Fibroblast of villous mesenchyme (primary cell): ENCODE measurements around the gene ATP6V1C2. TPM values are rescaled to one million over a fixed set of nuclear protein-coding genes. Genes with fewer than 3 reads are reported as not detected.

Experiments
- DNase-seq: peaks from one replicate; pipeline ENCODE4 v3.0.0-alpha.2; 2010; ENCODE audit warnings: low read depth
- H3K4me3 ChIP-seq: 2 replicates; pipeline ENCODE4 v1.5.1; 2011; ENCODE audit warnings: low read depth, mild to moderate bottlenecking, low read length
- total RNA-seq: library from RNA; depleted of rRNA; stranded (reverse); fragments of >200 nt; gene quantifications from 2 replicates; pipeline ENCODE4 v1.2.3, GENCODE V29; 2012
- TF ChIP-seq, protein P1 (sequence below): IDR thresholded peaks from 2 replicates; pipeline ENCODE4 v1.5.1; 2012; ENCODE audit warnings: low read depth, mild to moderate bottlenecking, low read length; ENCODE audit not compliant: insufficient read depth

ATP6V1C2 gene
- total RNA-seq, 1 donor, result under 0.01 TPM

DNA sequence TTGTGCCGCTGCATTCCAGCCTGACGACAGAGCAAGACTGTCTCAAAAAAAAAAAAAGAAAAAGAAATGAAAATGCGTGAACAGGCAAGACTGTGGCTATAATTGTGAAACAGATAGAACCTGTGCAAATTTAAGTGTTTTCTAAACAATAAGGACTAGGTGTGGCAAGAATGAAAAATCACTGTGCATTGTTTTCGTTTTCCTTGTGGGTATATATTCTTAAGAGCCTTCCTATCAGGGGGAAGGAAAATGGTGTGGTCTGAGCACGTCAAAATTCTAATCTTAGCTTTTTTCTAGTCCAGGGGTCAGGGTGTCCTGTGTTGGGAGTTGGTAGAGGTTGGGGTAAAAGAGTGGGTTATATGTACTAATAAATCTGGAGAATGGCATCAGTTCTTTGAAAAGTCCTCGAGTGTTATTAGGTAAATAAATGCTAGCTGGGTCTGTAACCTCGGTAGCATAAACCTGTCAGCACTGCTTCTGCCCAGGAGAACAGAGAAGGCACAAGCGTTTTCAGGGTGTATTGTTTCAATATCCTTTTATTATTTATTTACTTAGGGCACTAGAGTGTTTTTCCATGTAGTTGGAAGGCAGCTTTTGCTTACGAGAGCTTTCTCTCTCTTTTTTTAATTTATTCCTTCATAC is 11.6 kb downstream of the ATP6V1C2 start:
- no peak overlapping the region for H3K4me3 ChIP-seq
- TF ChIP-seq, protein P1, sequence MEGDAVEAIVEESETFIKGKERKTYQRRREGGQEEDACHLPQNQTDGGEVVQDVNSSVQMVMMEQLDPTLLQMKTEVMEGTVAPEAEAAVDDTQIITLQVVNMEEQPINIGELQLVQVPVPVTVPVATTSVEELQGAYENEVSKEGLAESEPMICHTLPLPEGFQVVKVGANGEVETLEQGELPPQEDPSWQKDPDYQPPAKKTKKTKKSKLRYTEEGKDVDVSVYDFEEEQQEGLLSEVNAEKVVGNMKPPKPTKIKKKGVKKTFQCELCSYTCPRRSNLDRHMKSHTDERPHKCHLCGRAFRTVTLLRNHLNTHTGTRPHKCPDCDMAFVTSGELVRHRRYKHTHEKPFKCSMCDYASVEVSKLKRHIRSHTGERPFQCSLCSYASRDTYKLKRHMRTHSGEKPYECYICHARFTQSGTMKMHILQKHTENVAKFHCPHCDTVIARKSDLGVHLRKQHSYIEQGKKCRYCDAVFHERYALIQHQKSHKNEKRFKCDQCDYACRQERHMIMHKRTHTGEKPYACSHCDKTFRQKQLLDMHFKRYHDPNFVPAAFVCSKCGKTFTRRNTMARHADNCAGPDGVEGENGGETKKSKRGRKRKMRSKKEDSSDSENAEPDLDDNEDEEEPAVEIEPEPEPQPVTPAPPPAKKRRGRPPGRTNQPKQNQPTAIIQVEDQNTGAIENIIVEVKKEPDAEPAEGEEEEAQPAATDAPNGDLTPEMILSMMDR, result no peak
- no peak for DNase-seq

DNA sequence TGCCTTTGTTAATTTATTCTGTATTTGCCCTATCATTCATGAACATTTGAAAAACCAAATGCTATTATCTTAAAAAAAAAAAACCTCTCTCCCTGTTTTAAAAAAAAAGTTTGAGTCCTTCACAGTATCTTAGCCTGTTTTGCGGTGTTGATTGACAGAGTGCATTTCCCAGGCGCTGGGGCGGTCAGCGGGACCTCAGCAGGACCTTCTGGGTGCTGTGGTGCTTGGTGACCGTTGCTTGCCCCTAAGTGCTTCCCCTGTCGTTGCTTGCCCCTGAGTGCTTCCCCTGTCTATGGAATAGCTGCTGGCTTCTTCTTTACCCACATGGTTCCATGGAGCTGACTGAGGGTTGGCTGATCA is 12.1 kb downstream of the ATP6V1C2 start:
- TF ChIP-seq, protein P1, result no peak
- no peak overlapping the region for H3K4me3 ChIP-seq
- no peak for DNase-seq

GRCh38 chr2:10733980-10734379 is 12.6 kb downstream of the ATP6V1C2 start:
- no peak for DNase-seq
- TF ChIP-seq, protein P1, result no peak
- no peak overlapping the region for H3K4me3 ChIP-seq

DNA sequence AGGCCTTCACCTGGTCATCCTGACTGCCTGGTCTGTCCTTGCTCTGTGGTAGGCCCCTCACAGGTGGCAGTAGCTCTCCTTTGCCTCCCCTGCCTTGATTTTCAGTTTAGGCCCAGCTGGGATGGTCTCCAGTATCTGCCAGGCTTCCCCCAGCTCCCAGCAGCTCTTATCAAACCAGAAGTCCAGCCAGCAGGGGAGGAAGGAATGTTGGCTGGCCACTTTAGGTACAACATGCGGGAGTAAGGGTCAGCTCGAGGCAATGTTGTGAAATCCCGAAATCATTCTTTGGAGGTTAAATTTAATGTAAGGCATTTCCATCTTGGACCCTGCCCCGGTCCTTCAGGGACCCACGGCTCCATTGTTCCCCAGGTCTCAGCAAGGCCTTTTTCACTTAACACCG is 16.8 kb downstream of the ATP6V1C2 start:
- TF ChIP-seq, protein P1, result no peak
- no peak for DNase-seq
- no peak overlapping the region for H3K4me3 ChIP-seq

DNA sequence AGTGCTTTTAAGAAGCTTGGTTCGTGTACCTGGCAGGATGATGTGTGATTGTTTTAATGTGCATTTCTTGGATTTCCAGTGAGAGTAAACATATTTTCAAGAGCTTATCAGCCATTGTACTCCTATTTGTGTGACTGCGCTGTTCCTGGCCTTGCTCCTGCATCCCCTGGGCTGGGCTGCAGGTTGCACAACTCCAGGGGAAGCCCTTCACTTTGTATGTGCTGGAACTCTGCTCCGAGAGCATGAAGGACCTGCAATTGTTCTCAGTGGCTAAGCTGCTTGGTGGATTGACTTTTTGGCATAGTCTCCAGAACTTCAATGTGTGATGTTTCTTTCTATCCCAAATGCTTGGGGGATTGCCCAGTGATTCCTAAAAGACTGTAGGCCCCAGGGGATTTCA is 18.8 kb downstream of the ATP6V1C2 start:
- H3K4me3 ChIP-seq, result no peak overlapping the region
- TF ChIP-seq, protein P1, result no peak
- DNase-seq, result no peak

GRCh38 chr2:10741139-10741538 is 19.7 kb downstream of the ATP6V1C2 start:
- no peak for DNase-seq
- no peak overlapping the region for H3K4me3 ChIP-seq
- TF ChIP-seq, protein P1, result no peak

- TF ChIP-seq, protein P1, result no peak
- H3K4me3 ChIP-seq, result no peak overlapping the region
- no peak for DNase-seq
These were observed 21.2 kb downstream of the ATP6V1C2 start for GRCh38 chr2:10742666-10743065.
